Measurements from ENCODE around the gene MS4A18.

DNA sequence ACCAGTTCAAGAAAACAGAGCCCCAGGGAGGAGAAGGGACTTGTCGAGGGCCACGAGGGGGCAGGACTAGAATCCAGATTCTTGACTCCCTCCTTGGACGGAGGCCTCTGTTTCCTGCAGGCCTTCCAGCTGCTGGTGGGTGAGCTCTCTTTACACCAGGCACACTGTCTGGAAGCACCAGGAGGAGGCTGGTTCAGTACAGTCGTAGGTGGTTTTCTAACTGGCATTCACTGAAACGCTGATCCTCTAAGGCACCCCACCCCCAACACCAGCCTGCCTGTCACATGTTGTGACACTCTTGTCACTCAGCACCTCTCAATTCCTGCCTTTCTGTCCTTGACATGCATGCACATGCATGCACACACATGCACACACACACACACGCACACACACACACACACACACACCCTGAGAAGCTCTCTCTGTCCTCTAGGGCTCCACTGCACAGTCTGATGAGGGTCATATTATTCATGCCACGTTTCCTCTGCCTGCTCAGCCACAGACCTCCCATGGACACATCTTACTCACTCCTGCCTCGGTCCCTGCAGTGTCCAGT, 61.4 kb downstream of the MS4A18 start:
- TF ChIP-seq POLR2A (IDR thresholded peaks at IDR 0.05; ENCODE audit: low read depth, low read length) (no peak), ZNF384 (IDR thresholded peaks at IDR 0.05; ENCODE audit: borderline replicate concordance, low read depth, low read length) (no peak), SRF (IDR thresholded peaks at IDR 0.05; ENCODE audit: low read depth in 2 of 2, low read length in 2 of 2) (no peak), JUND (IDR thresholded peaks at IDR 0.05; ENCODE audit: low read depth, low read length) (no peak), YY1 (IDR thresholded peaks at IDR 0.05; ENCODE audit: low read depth, low read length) (no peak), CBX3 (IDR thresholded peaks at IDR 0.05; ENCODE audit: borderline replicate concordance, low read depth) (no peak), CREM (IDR thresholded peaks at IDR 0.05; ENCODE audit: low read depth) (no peak), RELA (IDR thresholded peaks at IDR 0.05; ENCODE audit: borderline replicate concordance, partially characterized antibody) (no peak), NFYB (IDR thresholded peaks at IDR 0.05; ENCODE audit: insufficient read depth, low read depth, low read length) (no peak)
- TF ChIP-seq, protein P1, sequence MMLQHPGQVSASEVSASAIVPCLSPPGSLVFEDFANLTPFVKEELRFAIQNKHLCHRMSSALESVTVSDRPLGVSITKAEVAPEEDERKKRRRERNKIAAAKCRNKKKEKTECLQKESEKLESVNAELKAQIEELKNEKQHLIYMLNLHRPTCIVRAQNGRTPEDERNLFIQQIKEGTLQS (IDR thresholded peaks at IDR 0.05; ENCODE audit: borderline replicate concordance, extremely low read depth, low read depth, low read length) = no peak
- TF ChIP-seq, protein P2, sequence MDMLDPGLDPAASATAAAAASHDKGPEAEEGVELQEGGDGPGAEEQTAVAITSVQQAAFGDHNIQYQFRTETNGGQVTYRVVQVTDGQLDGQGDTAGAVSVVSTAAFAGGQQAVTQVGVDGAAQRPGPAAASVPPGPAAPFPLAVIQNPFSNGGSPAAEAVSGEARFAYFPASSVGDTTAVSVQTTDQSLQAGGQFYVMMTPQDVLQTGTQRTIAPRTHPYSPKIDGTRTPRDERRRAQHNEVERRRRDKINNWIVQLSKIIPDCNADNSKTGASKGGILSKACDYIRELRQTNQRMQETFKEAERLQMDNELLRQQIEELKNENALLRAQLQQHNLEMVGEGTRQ (IDR thresholded peaks at IDR 0.05; ENCODE audit: borderline replicate concordance, low read depth, low read length) = no peak
- TF ChIP-seq, protein P3, sequence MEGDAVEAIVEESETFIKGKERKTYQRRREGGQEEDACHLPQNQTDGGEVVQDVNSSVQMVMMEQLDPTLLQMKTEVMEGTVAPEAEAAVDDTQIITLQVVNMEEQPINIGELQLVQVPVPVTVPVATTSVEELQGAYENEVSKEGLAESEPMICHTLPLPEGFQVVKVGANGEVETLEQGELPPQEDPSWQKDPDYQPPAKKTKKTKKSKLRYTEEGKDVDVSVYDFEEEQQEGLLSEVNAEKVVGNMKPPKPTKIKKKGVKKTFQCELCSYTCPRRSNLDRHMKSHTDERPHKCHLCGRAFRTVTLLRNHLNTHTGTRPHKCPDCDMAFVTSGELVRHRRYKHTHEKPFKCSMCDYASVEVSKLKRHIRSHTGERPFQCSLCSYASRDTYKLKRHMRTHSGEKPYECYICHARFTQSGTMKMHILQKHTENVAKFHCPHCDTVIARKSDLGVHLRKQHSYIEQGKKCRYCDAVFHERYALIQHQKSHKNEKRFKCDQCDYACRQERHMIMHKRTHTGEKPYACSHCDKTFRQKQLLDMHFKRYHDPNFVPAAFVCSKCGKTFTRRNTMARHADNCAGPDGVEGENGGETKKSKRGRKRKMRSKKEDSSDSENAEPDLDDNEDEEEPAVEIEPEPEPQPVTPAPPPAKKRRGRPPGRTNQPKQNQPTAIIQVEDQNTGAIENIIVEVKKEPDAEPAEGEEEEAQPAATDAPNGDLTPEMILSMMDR (IDR thresholded peaks at IDR 0.05 in 2 of 3, conservative IDR thresholded peaks at IDR 0.05 in 1 of 3; ENCODE audit: control insufficient read depth in 2 of 3, extremely low read depth in 1 of 3, insufficient read depth in 1 of 3, low read depth in 3 of 3, low read length in 3 of 3) = no peak
- TF ChIP-seq, protein P4, sequence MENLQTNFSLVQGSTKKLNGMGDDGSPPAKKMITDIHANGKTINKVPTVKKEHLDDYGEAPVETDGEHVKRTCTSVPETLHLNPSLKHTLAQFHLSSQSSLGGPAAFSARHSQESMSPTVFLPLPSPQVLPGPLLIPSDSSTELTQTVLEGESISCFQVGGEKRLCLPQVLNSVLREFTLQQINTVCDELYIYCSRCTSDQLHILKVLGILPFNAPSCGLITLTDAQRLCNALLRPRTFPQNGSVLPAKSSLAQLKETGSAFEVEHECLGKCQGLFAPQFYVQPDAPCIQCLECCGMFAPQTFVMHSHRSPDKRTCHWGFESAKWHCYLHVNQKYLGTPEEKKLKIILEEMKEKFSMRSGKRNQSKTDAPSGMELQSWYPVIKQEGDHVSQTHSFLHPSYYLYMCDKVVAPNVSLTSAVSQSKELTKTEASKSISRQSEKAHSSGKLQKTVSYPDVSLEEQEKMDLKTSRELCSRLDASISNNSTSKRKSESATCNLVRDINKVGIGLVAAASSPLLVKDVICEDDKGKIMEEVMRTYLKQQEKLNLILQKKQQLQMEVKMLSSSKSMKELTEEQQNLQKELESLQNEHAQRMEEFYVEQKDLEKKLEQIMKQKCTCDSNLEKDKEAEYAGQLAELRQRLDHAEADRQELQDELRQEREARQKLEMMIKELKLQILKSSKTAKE (IDR thresholded peaks at IDR 0.05; ENCODE audit: low read depth, poor library complexity, severe bottlenecking) = no peak
